ENCODE measurements around the gene MAP3K4. TPM values are rescaled to one million over a fixed set of nuclear protein-coding genes. Genes with fewer than 3 reads are reported as not detected.

MAP3K4 gene
- total and polyA plus RNA-seq, 2 of the 8 experiments (the other 6 are each of a cell fraction or from before 2014, with no cell fraction given): 16.6 to 51.6 TPM

GRCh38 chr6:161151059-161151645, 159.6 kb downstream of the MAP3K4 start (continued):
- no peak for TF ChIP-seq RBBP5 (IDR thresholded peaks at IDR 0.05; ENCODE audit: borderline replicate concordance, low read depth, low read length)
- TF ChIP-seq TAF1 (IDR thresholded peaks at IDR 0.05; ENCODE audit: low read depth, low read length): no peak
- TF ChIP-seq SIX5 (IDR thresholded peaks at IDR 0.05; ENCODE audit: low read depth, low read length): no peak
- no peak for TF ChIP-seq SAP30 (IDR thresholded peaks at IDR 0.05; ENCODE audit: insufficient read depth, insufficient replicate concordance, low read length)
- TF ChIP-seq BACH1 (IDR thresholded peaks at IDR 0.05; ENCODE audit: low read length): no peak
- TF ChIP-seq CBX8 (IDR thresholded peaks at IDR 0.05; ENCODE audit: borderline replicate concordance, low read depth, low read length): no peak
